Endothelial cell of umbilical vein (primary cell): ENCODE data around the gene PLD1. TPM values are rescaled to one million over a fixed set of nuclear protein-coding genes. Genes with fewer than 3 reads are reported as not detected.

Experiments used
- BruUV-seq: library from RNA; stranded (reverse); fragments of 400-500 nt; replicated peaks from 2 replicates; lab custom pipeline; 2021; lab: Mats Ljungman, UMichigan
- CTCF ChIA-PET: fragments of 300-600, 350-600 bp; sonication (Branson Sonifier 250); formaldehyde crosslinking; loops from one replicate; lab custom pipeline; 2021; ENCODE audit warnings: antibody characterized with exemption, inconsistent platforms; lab: Charles Lee
- POLR2A ChIA-PET: fragments of 300-600, 350-600 bp; sonication (Branson Sonifier 250); formaldehyde crosslinking; loops from one replicate; lab custom pipeline; 2021; ENCODE audit warnings: antibody characterized with exemption, inconsistent platforms; lab: Charles Lee
- DNase-seq: peaks from one replicate; pipeline ENCODE4 v3.0.0-alpha.2; 2011; ENCODE audit warnings: low read depth, low spot score
- FAIRE-seq: peaks from 2 replicates; lab custom pipeline; 2011; peaks lifted over from hg19 to GRCh38; lab: Jason Lieb, UNC
- H2AFZ ChIP-seq: 2 replicates; pipeline ENCODE4 v1.6.0; 2012; ENCODE audit warnings: low read depth, low read length, control low read depth, inconsistent platforms
- H3K27ac ChIP-seq: 2 replicates; pipeline ENCODE4 v1.5.1; 2011; ENCODE audit warnings: low read depth, mild to moderate bottlenecking, control low read depth, low read length, moderate library complexity; ENCODE audit not compliant: insufficient read depth
- H3K27me3 ChIP-seq, 2 experiments: 2 replicates each; pipeline versions ENCODE4 v1.6.0 to v1.6.1; 2011; ENCODE audit warnings: low read length in 2 of 2, mixed read lengths in 1 of 2; ENCODE audit not compliant: control insufficient read depth in 2 of 2, insufficient read depth in 2 of 2
- H3K36me3 ChIP-seq, 2 experiments: 2 replicates in 1 of 2; 3 replicates in 1 of 2; pipeline ENCODE4 v1.5.1; 2011; ENCODE audit warnings: low read length in 2 of 2, mild to moderate bottlenecking in 1 of 2, moderate library complexity in 1 of 2; ENCODE audit not compliant: control insufficient read depth in 2 of 2, insufficient read depth in 2 of 2; ENCODE audit errors: extremely low read depth in 1 of 2
- H3K4me1 ChIP-seq: 3 replicates; pipeline ENCODE4 v1.5.1; 2011; ENCODE audit warnings: mild to moderate bottlenecking, low read length; ENCODE audit not compliant: control insufficient read depth, insufficient read depth; ENCODE audit errors: extremely low read depth
- H3K4me2 ChIP-seq: 2 replicates; pipeline ENCODE4 v1.6.1; 2011; ENCODE audit warnings: low read length, control low read depth, mixed read lengths; ENCODE audit not compliant: insufficient read depth
- H3K4me3 ChIP-seq, 3 experiments: fragments of 200-600 bp in 1 of 3; sonication (generic), shearing (Covaris generic) in 1 of 3; replicated peaks in 1 of 3; 2 replicates each; pipeline ENCODE4 v1.5.1; 2011 to 2016; ENCODE audit warnings: control low read depth in 3 of 3, low read length in 3 of 3, mild to moderate bottlenecking in 2 of 3, inconsistent platforms in 1 of 3, low read depth in 1 of 3, moderate library complexity in 1 of 3; ENCODE audit not compliant: insufficient read depth in 1 of 3
- H3K79me2 ChIP-seq: 2 replicates; pipeline ENCODE4 v1.6.0; 2012; ENCODE audit warnings: low read length, inconsistent platforms; ENCODE audit not compliant: control insufficient read depth, insufficient read depth
- H3K9ac ChIP-seq: replicated peaks from 2 replicates; pipeline ENCODE3; 2011; ENCODE audit warnings: low read length, control low read depth; ENCODE audit not compliant: insufficient read depth; ENCODE audit errors: extremely low read depth
- H3K9me1 ChIP-seq: replicated peaks from 3 replicates; pipeline ENCODE4 v1.6.0; 2011; ENCODE audit warnings: mild to moderate bottlenecking, low read length; ENCODE audit not compliant: control insufficient read depth, insufficient read depth; ENCODE audit errors: extremely low read depth
- H3K9me3 ChIP-seq: replicated peaks from 2 replicates; pipeline ENCODE4 v1.5.1; 2012; ENCODE audit warnings: low read length, inconsistent platforms; ENCODE audit not compliant: control insufficient read depth, insufficient read depth
- H4K20me1 ChIP-seq: replicated peaks from 2 replicates; pipeline ENCODE3; 2011; ENCODE audit warnings: mild to moderate bottlenecking, low read length; ENCODE audit not compliant: control insufficient read depth, insufficient read depth; ENCODE audit errors: extremely low read depth
- EZH2 ChIP-seq: IDR thresholded peaks from 2 replicates; pipeline ENCODE4 v1.6.1; 2012; ENCODE audit warnings: borderline replicate concordance, low read depth, mild to moderate bottlenecking, moderate library complexity, low read length, inconsistent platforms; ENCODE audit not compliant: severe bottlenecking
- FOS ChIP-seq: IDR thresholded peaks from 2 replicates; pipeline ENCODE4 v1.6.1; 2011; ENCODE audit warnings: mild to moderate bottlenecking, low read length, moderate library complexity, borderline replicate concordance; ENCODE audit not compliant: insufficient read depth
- GATA2 ChIP-seq: IDR thresholded peaks from 2 replicates; pipeline ENCODE4 v1.7.0; 2011; ENCODE audit warnings: low read depth, mild to moderate bottlenecking, moderate library complexity, mixed read lengths, low read length; ENCODE audit not compliant: insufficient read length, insufficient read depth
- JUN ChIP-seq: IDR thresholded peaks from 2 replicates; pipeline ENCODE4 v1.6.1; 2011; ENCODE audit warnings: borderline replicate concordance, low read depth; ENCODE audit not compliant: insufficient read length, insufficient read depth
- MYC ChIP-seq: IDR thresholded peaks from one replicate; pipeline ENCODE4 v1.6.1; 2011; ENCODE audit warnings: mild to moderate bottlenecking, low read depth, low read length
- POLR2A ChIP-seq: IDR thresholded peaks from 2 replicates; pipeline ENCODE4 v1.6.1; 2012; ENCODE audit warnings: low read depth, mild to moderate bottlenecking, control low read depth, low read length
- POLR2AphosphoS5 ChIP-seq: IDR thresholded peaks from 2 replicates; pipeline ENCODE4 v1.6.1; 2012; ENCODE audit warnings: low read depth, mild to moderate bottlenecking, control low read depth, low read length, moderate library complexity; ENCODE audit not compliant: insufficient read depth
- dilution Hi-C: fragments of 300-500 bp; cut with MboI; formaldehyde crosslinking; loops from one replicate; pipeline ENCODE4 v1.15.0; 2019; ENCODE audit warnings: low sequenced_read_pairs; ENCODE audit not compliant: extremely low pct_ligation_motif_present
- intact Hi-C: fragments of 100-400 bp; cut with micrococcal nuclease; formaldehyde crosslinking; loops from one replicate; pipeline ENCODE4 v1.10.0; 2022
- polyA plus RNA-seq, 4 experiments: library from polyadenylated mRNA; depleted of rRNA in 3 of 4; stranded (reverse) in 3 of 4; unstranded in 1 of 4; fragments of >200 nt; gene quantifications; 2 replicates each; pipeline versions ENCODE4 v1.2.1 to v1.2.3, GENCODE V29; 2011 to 2012; ENCODE audit warnings: missing spikeins in 1 of 4
- total RNA-seq: library from RNA; stranded (reverse); gene quantifications from 2 replicates; pipeline ENCODE4 v1.2.3, GENCODE V29; 2021
- TF ChIP-seq, protein P1 (sequence below), 2 donors: IDR thresholded peaks; 1 replicate in 1 of 2; 2 replicates in 1 of 2; pipeline ENCODE4 v1.5.1; 2011; ENCODE audit warnings: low read length in 2 of 2, mild to moderate bottlenecking in 2 of 2, moderate library complexity in 2 of 2, control low read depth in 1 of 2, inconsistent platforms in 1 of 2, low read depth in 1 of 2; ENCODE audit not compliant: insufficient read depth in 1 of 2; ENCODE audit errors: extremely low read depth in 1 of 2
- TF ChIP-seq, protein P2 (sequence below): IDR thresholded peaks from 2 replicates; pipeline ENCODE4 v1.6.1; 2011; ENCODE audit not compliant: insufficient read depth, insufficient read length

The PLD1 gene
- total and polyA plus RNA-seq, 2 donors (not counting 3 experiments of a cell fraction or from before 2014, with no cell fraction given): 42.0 to 108 TPM

DNA sequence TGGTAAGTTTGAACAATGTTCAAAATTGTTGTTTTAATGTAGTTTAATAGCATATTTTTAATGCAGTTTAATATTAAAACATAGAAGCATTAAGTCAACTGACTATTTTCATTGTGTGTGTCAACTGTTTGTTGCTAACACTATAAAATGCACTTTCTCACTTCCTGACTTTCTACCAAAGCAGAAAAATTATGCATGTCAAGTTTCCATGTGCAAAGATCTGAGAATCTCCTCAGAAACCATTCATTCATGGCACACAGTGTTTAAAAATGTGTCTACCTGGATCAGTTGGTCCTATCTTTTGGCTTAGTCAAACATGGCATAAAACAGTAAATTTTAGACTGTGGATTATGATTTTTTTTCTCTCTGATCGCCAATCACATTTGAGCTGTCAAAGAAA is 156.0 kb downstream of the PLD1 start:
- no peak overlapping the region for H3K4me2 ChIP-seq
- DNase-seq (no peak), FAIRE-seq (no peak)
- H3K27me3 ChIP-seq: no peaks in the 10 kb centered on the region
- H3K27ac ChIP-seq: no peak overlapping the region
- no peak overlapping the region for H3K4me3 ChIP-seq
- H3K9me3 ChIP-seq: no peaks in the 10 kb centered on the region
- no peak overlapping the region for H3K9ac ChIP-seq
- dilution Hi-C loops: no loop called here
- H3K9me1 ChIP-seq: no peaks in the 10 kb centered on the region
- H2AFZ ChIP-seq: no peak overlapping the region
- H3K36me3 ChIP-seq: peaks cover 7 to 16% of the 10 kb centered on the region in 2 experiments
- BruUV-seq: no TSS peak
- no peaks in the 10 kb centered on the region for H3K79me2 ChIP-seq
- ChIA-PET POLR2A (no interaction called here), CTCF (interaction anchor here (0.6 to 4.2 kb wide), 3 partner anchors 10 to 388 kb away, joined by 3 to 17 read pairs (median 3); no protein-coding TSS in a partner anchor)
- H4K20me1 ChIP-seq: no peaks in the 10 kb centered on the region
- TF ChIP-seq MYC: no peak
- TF ChIP-seq, protein P1, sequence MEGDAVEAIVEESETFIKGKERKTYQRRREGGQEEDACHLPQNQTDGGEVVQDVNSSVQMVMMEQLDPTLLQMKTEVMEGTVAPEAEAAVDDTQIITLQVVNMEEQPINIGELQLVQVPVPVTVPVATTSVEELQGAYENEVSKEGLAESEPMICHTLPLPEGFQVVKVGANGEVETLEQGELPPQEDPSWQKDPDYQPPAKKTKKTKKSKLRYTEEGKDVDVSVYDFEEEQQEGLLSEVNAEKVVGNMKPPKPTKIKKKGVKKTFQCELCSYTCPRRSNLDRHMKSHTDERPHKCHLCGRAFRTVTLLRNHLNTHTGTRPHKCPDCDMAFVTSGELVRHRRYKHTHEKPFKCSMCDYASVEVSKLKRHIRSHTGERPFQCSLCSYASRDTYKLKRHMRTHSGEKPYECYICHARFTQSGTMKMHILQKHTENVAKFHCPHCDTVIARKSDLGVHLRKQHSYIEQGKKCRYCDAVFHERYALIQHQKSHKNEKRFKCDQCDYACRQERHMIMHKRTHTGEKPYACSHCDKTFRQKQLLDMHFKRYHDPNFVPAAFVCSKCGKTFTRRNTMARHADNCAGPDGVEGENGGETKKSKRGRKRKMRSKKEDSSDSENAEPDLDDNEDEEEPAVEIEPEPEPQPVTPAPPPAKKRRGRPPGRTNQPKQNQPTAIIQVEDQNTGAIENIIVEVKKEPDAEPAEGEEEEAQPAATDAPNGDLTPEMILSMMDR (IDR thresholded peaks at IDR 0.05; ENCODE audit: extremely low read depth in 1 of 2, insufficient read depth in 1 of 2, low read depth in 1 of 2, low read length in 2 of 2): no peak
- TF ChIP-seq EZH2: no peak
- TF ChIP-seq POLR2AphosphoS5: no peak
- no peak for TF ChIP-seq POLR2A
- TF ChIP-seq JUN: no peak
- TF ChIP-seq FOS: no peak
- TF ChIP-seq GATA2: no peak
- TF ChIP-seq, protein P2, sequence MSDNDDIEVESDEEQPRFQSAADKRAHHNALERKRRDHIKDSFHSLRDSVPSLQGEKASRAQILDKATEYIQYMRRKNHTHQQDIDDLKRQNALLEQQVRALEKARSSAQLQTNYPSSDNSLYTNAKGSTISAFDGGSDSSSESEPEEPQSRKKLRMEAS: no peak
- no peaks in the 10 kb centered on the region for H3K4me1 ChIP-seq
- intact Hi-C loops: no loop called here
